Right ventricle myocardium inferior (tissue), 1 donor: Measurements from ENCODE around the gene LNX1. TPM values are rescaled to one million over a fixed set of nuclear protein-coding genes. Genes with fewer than 3 reads are reported as not detected.

Source experiments
- ATAC-seq: fragments of 200-7000 bp; cut with Tn5 transposase; one replicate; pipeline ENCODE4 v1.9.1; 2020; ENCODE audit warnings: mild to moderate bottlenecking, moderate library complexity
- DNase-seq: peaks from one replicate; pipeline ENCODE4 v3.0.0; 2021; ENCODE audit errors: missing footprints
- intact Hi-C: fragments of 100-400 bp; cut with DNase I; formaldehyde crosslinking; loops from one replicate; pipeline ENCODE4 v1.11.0; 2022
- total RNA-seq: library from RNA; stranded (reverse); fragmentation: NEBNext Ultra II Directional; extraction: Animal tissue kit (Norgen Biotek cat#: 25700); gene quantifications from one replicate; pipeline ENCODE4 v1.2.1, GENCODE V29; 2021
- donor health status: DM: no; HTN: yes; CAD: no; lungs with severe emphysema.

The LNX1 gene
- total RNA-seq, 1 donor from 2014 or later, result 11.2 TPM

DNA sequence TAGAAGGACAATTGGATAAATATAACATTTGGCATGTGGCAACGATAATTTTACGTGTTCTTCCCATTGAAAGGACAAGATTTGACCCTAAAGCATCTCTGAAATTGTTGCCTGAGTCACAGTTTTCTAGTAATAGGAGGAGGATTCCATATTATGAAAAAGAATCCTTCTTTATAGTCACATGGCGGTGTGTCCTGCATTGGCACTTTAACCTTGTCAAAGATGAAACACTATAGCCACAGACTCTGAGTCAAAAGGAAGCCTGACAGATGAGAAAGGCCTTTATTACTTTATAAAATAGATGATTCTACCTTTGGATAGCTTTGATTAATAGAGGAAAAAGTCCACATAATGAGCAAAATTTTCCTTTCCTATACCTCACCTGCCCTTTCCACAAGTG lies 11.5 kb downstream of the LNX1 start:
- intact Hi-C loops, result no loop called here
- no peak for DNase-seq
- no peak for ATAC-seq

- no peak for DNase-seq
- ATAC-seq, result no peak
- intact Hi-C loops, result no loop called here
Observed at GRCh38 chr4:53576676-53577372, 14.5 kb downstream of the LNX1 start.

DNA sequence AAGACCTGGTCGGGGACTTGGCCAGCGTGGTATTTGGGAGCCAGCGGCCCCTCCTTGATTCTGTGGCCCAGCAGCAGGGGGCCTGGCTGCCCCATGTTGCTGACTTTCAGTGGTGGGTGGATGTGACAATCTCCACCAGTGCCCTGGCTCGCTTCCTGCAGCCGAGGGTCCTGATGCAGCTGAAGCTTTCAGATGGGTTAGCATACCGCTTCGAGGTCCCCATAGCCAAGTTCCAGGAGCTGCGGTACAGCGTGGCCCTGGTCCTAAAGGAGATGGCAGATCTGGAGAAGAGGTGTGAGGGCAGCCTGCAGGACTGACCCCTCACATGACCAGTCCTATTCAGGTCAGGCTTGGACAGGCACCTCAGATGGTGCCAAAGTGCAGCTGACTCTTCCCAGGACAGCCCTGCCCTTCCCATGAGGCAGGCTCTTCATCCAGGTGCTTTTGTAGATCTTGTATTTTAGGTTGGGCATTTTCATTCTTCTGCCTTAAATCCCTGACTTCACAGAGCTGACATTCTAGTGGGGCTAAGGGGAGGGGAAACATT lies 15.1 kb downstream of the LNX1 start:
- intact Hi-C loops, result no loop called here
- ATAC-seq, result no peak

GRCh38 chr4:53575552-53575951 lies 15.7 kb downstream of the LNX1 start:
- ATAC-seq, result no peak
- intact Hi-C loops, result no loop called here
- DNase-seq, result no peak

More for the DNA sequence above, 15.1 kb downstream of the LNX1 start:
- DNase-seq, result peak; percentile 39

DNA sequence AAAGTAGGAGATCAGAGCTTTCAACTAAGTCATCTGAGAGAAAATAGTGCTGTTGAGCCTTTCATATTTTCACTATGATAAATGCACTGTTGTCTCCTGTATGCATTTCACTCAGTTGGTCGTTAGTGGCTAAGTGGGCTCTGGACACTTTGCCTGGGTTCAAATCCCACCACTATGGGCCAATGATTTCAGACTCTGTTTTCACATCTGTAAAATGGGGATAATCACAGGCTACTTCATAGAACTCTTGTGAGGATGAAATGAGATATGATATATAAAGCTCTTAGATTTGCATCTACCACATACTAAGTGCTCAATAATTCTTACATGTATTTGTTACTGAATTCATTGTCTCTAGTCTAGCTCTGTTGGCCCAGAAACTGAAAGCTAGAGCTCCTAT lies 16.8 kb downstream of the LNX1 start:
- ATAC-seq (no peak), DNase-seq (no peak)
- intact Hi-C loops, result no loop called here

- intact Hi-C loops, result no loop called here
- ATAC-seq (no peak), DNase-seq (no peak)
Observed at GRCh38 chr4:53573696-53574095, 17.6 kb downstream of the LNX1 start.

DNA sequence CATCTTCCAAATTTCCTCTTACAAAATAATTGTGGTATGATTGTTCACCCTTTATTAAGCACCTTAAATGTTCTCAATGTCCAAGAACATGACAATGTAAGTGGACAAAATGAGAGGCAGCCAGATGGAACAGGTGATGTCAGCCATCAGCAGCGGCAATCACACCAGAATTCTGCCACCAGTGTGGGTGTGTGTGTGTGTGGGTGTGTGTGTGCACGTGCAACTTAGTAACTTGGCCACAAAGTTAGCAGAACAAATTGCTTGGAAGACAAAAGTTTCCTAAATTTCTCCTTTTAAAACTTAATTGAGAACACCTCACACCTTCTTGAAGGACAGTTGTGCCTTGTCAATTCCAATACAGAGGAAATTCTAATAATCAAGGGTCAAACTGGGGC lies 18.7 kb downstream of the LNX1 start:
- ATAC-seq (no peak), DNase-seq (no peak)
- intact Hi-C loops, result no loop called here

GRCh38 chr4:53571936-53572599 lies 19.2 kb downstream of the LNX1 start:
- no peak for ATAC-seq
- no peak for DNase-seq
- intact Hi-C loops, result no loop called here

DNA sequence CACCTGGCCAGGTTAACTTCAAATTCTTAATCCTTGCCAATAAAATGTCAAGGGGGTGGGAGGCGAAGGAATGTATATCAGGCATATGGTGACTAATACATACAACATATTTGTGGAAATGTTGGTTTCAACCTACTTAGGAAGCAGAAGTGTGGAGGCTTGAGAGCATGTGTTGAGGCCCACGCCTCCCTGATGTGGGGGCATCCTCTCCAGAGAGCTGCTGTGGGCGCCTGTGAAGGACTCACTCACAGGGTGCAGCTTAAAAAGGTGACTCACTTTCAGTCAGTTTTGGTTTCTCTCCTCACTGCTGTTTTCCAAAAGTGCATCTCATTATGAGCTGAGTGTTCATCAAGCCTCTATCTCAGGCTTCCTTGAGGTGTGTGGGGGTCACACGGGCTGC lies 27.5 kb downstream of the LNX1 start:
- ATAC-seq, result no peak
- intact Hi-C loops, result no loop called here
- no peak for DNase-seq

DNA sequence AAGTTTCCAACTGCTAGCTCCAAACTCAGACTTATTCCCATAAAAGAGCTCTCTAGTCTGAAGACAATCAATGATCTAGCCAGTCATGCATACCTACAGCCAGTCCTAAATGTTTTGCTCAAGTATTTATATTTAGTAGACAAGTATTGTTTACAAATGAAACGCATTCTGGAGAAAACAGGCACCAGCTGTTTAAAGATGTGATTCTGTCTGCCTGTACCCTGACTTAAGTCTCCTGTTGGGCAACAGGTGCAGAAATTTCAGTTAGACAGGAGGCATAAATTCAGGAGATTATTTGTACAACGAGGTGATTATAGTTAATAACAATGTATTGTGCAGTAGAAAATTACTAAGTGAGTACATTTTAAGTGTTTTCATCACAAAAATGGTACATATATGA lies 28.9 kb downstream of the LNX1 start:
- DNase-seq (no peak), ATAC-seq (no peak)
- intact Hi-C loops, result no loop called here

- DNase-seq, result no peak
- ATAC-seq, result no peak
- intact Hi-C loops, result no loop called here
Observed at GRCh38 chr4:53559021-53559620, 32.2 kb downstream of the LNX1 start.

DNA sequence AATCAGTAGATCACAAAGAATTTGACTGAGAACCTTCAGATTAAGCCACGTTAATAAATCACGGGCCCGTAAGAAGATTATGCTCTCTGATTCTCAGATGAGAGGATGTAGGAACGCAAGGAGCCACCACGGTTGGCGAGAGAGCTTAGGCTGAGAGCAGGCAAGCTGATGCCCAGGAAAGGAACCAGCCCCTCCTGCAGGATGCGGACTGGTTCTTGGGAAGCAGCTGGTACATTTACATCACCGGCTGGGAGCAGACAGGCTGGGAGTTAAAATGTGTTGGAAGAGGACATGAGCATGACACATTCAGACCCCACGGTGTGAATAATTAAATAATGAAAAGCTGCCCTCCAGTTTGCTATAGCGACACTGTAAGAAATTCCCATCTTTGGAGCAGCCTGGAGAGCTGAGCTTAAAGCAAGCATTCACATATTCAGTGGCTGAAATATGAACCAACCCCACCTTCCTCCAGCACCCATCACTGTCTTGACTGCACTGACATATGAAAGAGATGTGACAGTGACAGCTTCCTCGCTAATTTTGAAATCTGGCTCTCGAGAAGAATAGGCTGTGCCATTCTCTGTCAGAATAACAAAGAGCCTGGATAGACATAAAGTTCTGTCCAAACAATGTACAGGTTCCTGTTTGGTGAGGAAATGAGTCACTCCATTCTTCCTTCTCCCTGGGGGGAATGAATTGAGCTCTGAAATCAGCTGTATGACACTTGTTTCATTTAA lies 33.1 kb downstream of the LNX1 start:
- intact Hi-C loops, result no loop called here
- DNase-seq (no peak), ATAC-seq (peak; percentile 18)

GRCh38 chr4:53557669-53558064 lies 33.6 kb downstream of the LNX1 start:
- ATAC-seq, result no peak
- no peak for DNase-seq
- intact Hi-C loops, result no loop called here

GRCh38 chr4:53556651-53557050 lies 34.6 kb downstream of the LNX1 start:
- no peak for ATAC-seq
- intact Hi-C loops, result no loop called here
- DNase-seq, result no peak

DNA sequence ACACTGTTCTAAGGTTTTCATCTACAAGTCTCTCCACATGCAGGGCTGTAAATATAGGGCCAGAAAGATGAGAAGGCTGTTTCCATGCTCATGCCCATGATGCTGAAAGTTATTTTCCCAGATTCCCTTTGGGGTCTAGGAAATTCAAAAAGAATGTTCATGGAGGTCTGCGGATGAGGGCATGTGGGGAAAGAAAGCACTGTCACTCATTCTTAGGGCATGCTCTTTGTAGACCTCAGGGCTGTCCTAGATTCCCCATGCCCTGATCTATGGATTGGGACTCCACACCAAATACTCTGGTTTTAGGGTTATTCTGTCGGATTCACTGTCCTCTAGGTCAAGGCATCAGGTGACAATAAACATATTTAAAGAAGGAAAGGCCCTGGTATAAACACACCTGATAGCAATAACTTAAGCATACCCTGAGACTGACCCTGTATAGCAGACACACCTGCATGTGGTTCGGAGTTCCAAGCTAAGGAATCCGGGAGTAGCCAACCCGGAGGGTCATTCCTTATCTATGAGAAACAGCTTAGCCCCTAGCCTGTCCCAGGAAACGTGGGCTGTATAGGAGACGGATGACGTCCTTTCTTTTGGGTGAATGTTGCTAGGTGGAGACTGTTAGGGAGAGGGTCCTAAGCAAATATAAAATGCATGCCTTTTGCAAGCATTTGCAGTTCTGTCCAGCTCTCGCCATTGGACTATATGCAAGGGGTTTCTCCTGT lies 37.6 kb downstream of the LNX1 start:
- ATAC-seq (no peak), DNase-seq (no peak)
- intact Hi-C loops, result no loop called here

DNA sequence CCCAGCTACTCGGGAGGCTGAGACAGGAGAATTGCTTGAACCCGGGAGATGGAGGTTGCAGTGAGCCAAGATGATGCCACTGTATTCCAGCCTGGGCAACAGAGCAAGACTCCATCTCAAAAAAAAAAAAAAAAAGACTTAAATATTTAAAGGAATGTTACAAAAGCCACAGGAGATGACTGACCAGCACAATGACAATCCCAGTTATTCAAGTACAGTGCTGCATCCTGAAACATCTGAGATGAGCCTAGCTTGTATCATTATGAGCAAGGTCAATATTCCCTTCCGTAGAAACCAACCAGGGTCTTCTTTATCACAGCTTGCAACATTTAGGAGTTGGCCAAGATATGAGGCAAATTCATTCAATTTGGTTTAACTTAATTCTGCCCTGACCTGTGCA lies 38.6 kb downstream of the LNX1 start:
- DNase-seq (no peak), ATAC-seq (no peak)
- intact Hi-C loops, result no loop called here

DNA sequence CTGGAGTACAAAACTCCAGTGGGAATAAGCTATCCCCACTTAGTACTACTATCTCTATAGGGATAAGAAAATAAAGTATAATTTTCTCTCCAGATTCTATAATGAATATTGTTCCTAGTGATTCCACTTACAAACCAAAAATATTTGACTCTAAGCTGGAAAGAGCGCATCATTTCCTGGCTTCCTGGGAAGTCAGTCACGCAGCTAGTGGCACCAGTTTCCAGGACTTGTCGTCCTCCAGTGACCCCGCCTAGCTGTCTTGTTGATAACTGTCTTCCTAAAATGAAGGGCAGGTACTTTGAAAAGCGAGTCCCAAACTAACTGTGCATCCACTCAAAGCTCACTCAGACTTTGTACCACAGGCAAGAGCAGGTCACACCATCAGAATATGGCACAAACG lies 39.3 kb downstream of the LNX1 start:
- no peak for DNase-seq
- intact Hi-C loops, result no loop called here
- ATAC-seq, result no peak

DNA sequence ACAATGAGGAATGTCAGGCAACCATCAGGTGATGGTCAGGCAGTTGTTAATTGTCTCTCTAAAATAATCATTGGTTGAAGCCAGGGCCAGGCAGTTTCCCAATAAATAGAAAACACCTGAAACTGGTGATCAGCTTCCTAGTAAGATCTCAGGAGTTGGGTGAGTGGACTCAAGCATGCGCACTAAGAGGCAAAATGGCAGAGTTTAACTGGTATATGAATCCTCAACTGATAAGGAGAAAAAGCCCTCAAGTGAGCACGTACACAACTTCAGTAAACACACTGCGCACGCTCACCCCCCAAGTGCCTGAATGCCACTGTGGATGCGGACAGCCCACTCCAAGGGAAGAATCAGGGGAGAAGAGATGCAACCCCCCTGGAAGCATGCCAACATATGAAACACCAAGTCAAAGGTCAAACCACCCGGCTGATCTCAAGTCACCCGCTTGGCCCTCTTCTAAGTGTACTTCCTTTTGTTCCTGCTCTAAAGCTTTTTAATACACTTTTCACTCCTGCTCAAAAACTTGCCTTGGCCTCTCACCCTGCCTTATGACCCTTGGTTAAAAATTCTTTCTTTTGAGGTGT lies 39.9 kb downstream of the LNX1 start:
- ATAC-seq (no peak), DNase-seq (no peak)
- intact Hi-C loops, result no loop called here

GRCh38 chr4:53548662-53549061 lies 42.6 kb downstream of the LNX1 start:
- ATAC-seq (no peak), DNase-seq (no peak)
- intact Hi-C loops, result no loop called here
